Psoas muscle (tissue), 8 donors: ENCODE results near the gene MOB3A. TPM values are rescaled to one million over a fixed set of nuclear protein-coding genes. Genes with fewer than 3 reads are reported as not detected.

Source experiments
- ATAC-seq, 4 donors: fragments of 200-7000 bp; cut with Tn5 transposase; one replicate each; pipeline ENCODE4 v1.9.1; 2020; ENCODE audit warnings: moderate library complexity in 3 of 4, mild to moderate bottlenecking in 2 of 4
- DNase-seq, 2 donors: peaks; one replicate each; pipeline ENCODE4 v3.0.0-alpha.2; 2020
- H3K27ac ChIP-seq: fragments of 200-600 bp; one replicate; pipeline ENCODE4 v1.8.0; 2022
- H3K27me3 ChIP-seq, 3 donors: fragments of 200-600 bp in 1 of 3; one replicate each; pipeline versions ENCODE4 v1.6.1 to v1.8.0; 2013 to 2022; ENCODE audit warnings: low read length in 2 of 3, mild to moderate bottlenecking in 2 of 3, moderate library complexity in 1 of 3; ENCODE audit not compliant: insufficient read depth in 3 of 3
- H3K36me3 ChIP-seq, 2 donors: fragments of 200-600 bp in 1 of 2; one replicate each; pipeline versions ENCODE4 v1.6.1 to v1.8.0; 2013 to 2022; ENCODE audit warnings: low read depth in 1 of 2, mild to moderate bottlenecking in 1 of 2, moderate library complexity in 1 of 2; ENCODE audit not compliant: insufficient read depth in 1 of 2
- H3K4me1 ChIP-seq: fragments of 200-600 bp; one replicate; pipeline ENCODE4 v1.8.0; 2022
- H3K4me3 ChIP-seq: fragments of 200-600 bp; one replicate; pipeline ENCODE4 v1.8.0; 2022; ENCODE audit warnings: mild to moderate bottlenecking
- H3K9me3 ChIP-seq: fragments of 200-600 bp; one replicate; pipeline ENCODE4 v1.8.0; 2022
- CTCF ChIP-seq: fragments of 200-600 bp; IDR thresholded peaks from one replicate; pipeline ENCODE4 v1.8.0; 2022; ENCODE audit warnings: antibody characterized with exemption
- WGBS, 3 donors: extraction: QIAGEN DNeasy Blood & Tissue Kit; methylation state at CpG; one replicate each; pipeline versions ENCODE4 v1.1.6 to v1.1.7; 2013; 5-methylcytosine and 5-hydroxymethylcytosine counted together
- intact Hi-C, 2 donors: fragments of 100-400 bp; cut with DNase I; formaldehyde crosslinking; loops; one replicate each; pipeline versions ENCODE4 v1.11.0 to v1.14.2; 2022
- polyA plus RNA-seq, 3 donors: library from polyadenylated mRNA; stranded (reverse); fragments of 200-250 nt; gene quantifications; one replicate each; pipeline ENCODE4 v1.2.3, GENCODE V29; 2013
- total RNA-seq, 4 donors: library from RNA; stranded (reverse); fragmentation: NEBNext Ultra II Directional in 2 of 4; extraction: Animal tissue kit (Norgen Biotek cat#: 25700) in 2 of 4; gene quantifications; one replicate each; pipeline versions ENCODE4 v1.2.1 to v1.2.4, GENCODE V29; 2021 to 2023
- donor health status: healthy with polysubstance abuse.
- donor health status: DM: no; HTN: no; CAD: no; lungs with moderate emphysema.
- donor health status: Bipolar disorder and iron deficiency.
- donor health status: healthy.
- donor health status: DM: yes; HTN: yes; CAD: no.
- donor health status: DM: no; HTN: no; CAD: no.
- donor health status: DM: no; HTN: no; CAD: no.
- donor health status: DM: yes; HTN: yes; CAD: no.

MOB3A gene
- total and polyA plus RNA-seq, 7 donors, result 8.3 to 19.8 (median 13.5) TPM

- intact Hi-C loops, result no loop called here
- TF ChIP-seq CTCF, result no peak
- no peak for ATAC-seq
- Histone ChIP-seq H3K4me1 (no peaks in the 10 kb centered on the region), H3K9me3 (no peaks in the 10 kb centered on the region), H3K36me3 (peaks cover 3 to 100% of the 10 kb centered on the region in 2 donors), H3K27ac (no peak overlapping the region), H3K27me3 (no peaks in the 10 kb centered on the region), H3K4me3 (no peak overlapping the region)
- DNase-seq, result no peak
- WGBS, 3 donors, result 94 to 96% (median 94%) methylated on average over 21 of the region's 21 CpGs
These were observed 18.7 kb upstream of the MOB3A start for GRCh38 chr19:2114821-2115220.

DNA sequence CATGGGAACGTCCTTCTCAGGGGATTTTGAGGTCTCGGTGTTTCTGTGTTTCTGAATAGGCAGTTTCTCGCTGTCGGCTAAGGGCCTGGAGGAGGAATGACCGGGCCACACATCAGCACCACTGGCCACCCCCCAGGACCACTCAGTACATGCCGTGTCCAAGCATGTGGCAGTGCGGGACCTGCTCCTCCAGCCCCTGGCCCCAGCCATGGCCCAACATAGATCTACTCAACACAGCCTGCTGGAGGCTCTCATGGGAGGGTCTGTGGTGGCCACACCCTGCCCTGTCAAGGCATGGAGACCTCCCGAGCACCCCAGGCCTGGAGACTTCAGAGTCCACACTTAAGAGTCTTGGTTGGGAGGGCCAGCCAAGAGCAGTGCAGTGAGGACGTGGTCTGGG lies 18.1 kb upstream of the MOB3A start:
- TF ChIP-seq CTCF, result no peak
- H3K4me3 ChIP-seq, result no peak overlapping the region
- DNase-seq, result no peak
- intact Hi-C loops, result no loop called here
- no peaks in the 10 kb centered on the region for H3K4me1 ChIP-seq
- no peak overlapping the region for H3K27ac ChIP-seq
- no peaks in the 10 kb centered on the region for H3K27me3 ChIP-seq
- no peaks in the 10 kb centered on the region for H3K9me3 ChIP-seq
- no peak for ATAC-seq
- H3K36me3 ChIP-seq, result peaks cover 3 to 100% of the 10 kb centered on the region in 2 donors
- WGBS, 3 donors, result 91 to 95% (median 91%) methylated on average over 9 of the region's 9 CpGs

- no peak overlapping the region for H3K27ac ChIP-seq
- H3K9me3 ChIP-seq, result no peaks in the 10 kb centered on the region
- H3K4me1 ChIP-seq, result no peaks in the 10 kb centered on the region
- DNase-seq (no peak), ATAC-seq (peak in 1 of 4 donors; percentile 36)
- intact Hi-C loops, result no loop called here
- H3K4me3 ChIP-seq, result no peak overlapping the region
- TF ChIP-seq CTCF, result no peak
- H3K36me3 ChIP-seq, result peaks cover 3 to 100% of the 10 kb centered on the region in 2 donors
- H3K27me3 ChIP-seq, result no peaks in the 10 kb centered on the region
- 87 to 92% (median 89%) methylated on average over 23 to 24 of the region's 24 CpGs for WGBS, 3 donors
These were observed 17.5 kb upstream of the MOB3A start for GRCh38 chr19:2113439-2114211.

GRCh38 chr19:2112516-2113320 lies 16.6 kb upstream of the MOB3A start:
- DNase-seq, result no peak
- intact Hi-C loops, result no loop called here

More at GRCh38 chr19:2112516-2113320, 16.6 kb upstream of the MOB3A start:
- no peaks in the 10 kb centered on the region for H3K9me3 ChIP-seq
- no peak overlapping the region for H3K4me3 ChIP-seq
- no peak for TF ChIP-seq CTCF
- peak in 1 of 4 donors; percentile 7 for ATAC-seq
- no peaks in the 10 kb centered on the region for H3K4me1 ChIP-seq
- 82 to 85% (median 83%) methylated on average over 23 of the region's 23 CpGs for WGBS, 3 donors
- H3K27ac ChIP-seq, result no peak overlapping the region
- peaks cover 3 to 100% of the 10 kb centered on the region in 2 donors for H3K36me3 ChIP-seq
- no peaks in the 10 kb centered on the region for H3K27me3 ChIP-seq
